Measurements from ENCODE around the gene SCUBE3.

Gene SCUBE3

GRCh38 chr6:35176301-35177024 lies 37.3 kb upstream of the SCUBE3 start:
- H3K4me3 ChIP-seq (ENCODE audit: low read length) = no peak overlapping the region
- TF ChIP-seq CTCF (conservative IDR thresholded peaks at IDR 0.05; ENCODE audit: low read length) = no peak
- DNase-seq (ENCODE audit: low read depth) = peak; percentile 36

GRCh38 chr6:35177157-35177556 lies 36.6 kb upstream of the SCUBE3 start:
- no peak overlapping the region for H3K4me3 ChIP-seq (ENCODE audit: low read length)
- no peak for DNase-seq (ENCODE audit: low read depth)
- TF ChIP-seq CTCF (conservative IDR thresholded peaks at IDR 0.05; ENCODE audit: low read length) = no peak

DNA sequence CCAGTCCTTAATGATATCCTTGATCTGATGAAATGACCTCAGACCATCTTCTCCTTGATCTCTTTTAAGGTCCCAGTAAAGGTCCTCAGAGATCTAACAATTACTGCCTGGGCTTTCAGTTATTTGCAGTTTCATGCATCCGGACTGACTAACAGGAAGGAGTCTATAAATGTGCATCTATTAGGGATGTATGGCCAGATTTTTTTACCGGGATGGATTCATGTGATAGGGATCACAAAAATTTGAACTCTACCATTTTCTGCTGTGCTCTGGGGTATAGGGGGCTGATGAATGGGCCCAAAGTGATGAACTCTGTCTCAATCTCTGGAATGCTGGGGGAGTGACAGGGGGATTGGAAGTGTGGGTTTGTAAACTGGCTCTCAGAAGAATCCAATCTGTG lies 36.2 kb upstream of the SCUBE3 start:
- TF ChIP-seq CTCF (conservative IDR thresholded peaks at IDR 0.05; ENCODE audit: low read length) = no peak
- no peak overlapping the region for H3K4me3 ChIP-seq (ENCODE audit: low read length)
- DNase-seq (ENCODE audit: low read depth) = peak; percentile 33

DNA sequence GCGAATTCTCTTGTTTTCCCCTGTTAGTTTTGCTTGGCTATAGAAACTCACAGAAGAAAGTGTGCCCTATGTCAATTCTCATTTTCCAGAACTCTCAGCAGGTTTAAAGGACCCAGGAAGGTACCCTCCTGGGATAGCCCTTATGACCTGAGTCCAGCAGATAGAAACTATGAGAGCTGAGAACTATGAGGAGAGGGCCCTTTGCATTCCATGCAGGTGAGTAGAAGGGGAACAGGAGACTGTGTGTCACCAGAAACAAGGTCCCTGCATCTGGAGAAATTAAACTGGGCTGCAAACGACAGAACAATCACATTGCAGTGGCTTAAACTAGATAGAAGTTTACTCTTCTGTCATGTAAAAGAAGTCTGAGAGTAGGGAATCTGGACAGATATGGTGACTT lies 35.7 kb upstream of the SCUBE3 start:
- DNase-seq (ENCODE audit: low read depth) = no peak
- no peak overlapping the region for H3K4me3 ChIP-seq (ENCODE audit: low read length)
- no peak for TF ChIP-seq CTCF (conservative IDR thresholded peaks at IDR 0.05; ENCODE audit: low read length)

DNA sequence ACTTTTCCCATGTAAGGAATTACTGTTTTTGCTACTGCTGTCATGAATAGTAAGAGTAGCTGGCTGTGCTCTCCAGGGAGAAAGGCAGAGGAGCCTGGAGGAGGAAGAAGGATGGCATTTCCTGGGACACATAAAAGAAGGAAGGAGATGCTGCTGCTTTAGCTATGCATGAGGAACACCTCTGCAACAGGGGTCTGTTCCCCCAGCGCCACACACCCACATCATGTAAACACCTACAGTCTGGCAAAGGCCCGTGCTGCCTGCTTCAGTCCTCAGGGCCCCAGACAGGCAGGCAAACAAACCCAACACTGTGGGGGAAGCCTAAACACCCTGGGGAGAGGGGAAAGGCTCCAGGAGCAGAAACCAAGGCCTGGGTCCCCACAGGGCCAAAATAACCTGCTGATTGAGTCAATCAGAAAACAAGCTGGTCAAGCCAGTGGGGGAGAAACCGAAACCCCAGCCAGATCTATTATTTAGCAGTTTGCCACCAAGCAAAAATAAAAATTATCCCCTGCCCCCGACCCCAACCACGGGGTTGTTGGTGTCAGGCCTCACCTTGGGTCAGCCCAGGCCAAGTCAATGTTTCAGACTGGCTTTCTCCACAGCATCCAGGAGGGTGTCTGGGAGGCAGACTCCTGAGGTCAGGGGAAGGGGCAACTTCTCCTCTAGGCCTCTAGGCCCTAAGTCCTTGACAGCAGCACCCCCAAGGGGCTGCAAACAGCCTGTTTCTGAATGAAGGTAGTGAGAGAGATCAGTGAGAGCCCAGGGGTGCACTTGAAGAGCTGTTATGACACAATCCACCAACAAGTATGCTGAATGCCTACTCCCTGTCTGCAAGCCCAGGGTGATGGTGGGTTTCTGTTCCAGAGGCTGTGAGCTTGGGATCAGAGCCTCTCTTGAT lies 34.6 kb upstream of the SCUBE3 start:
- H3K4me3 ChIP-seq (ENCODE audit: low read length) = no peak overlapping the region
- no peak for TF ChIP-seq CTCF (conservative IDR thresholded peaks at IDR 0.05; ENCODE audit: low read length)
- no peak for DNase-seq (ENCODE audit: low read depth)

GRCh38 chr6:35179901-35180535 lies 33.7 kb upstream of the SCUBE3 start:
- peak; percentile 33 for DNase-seq (ENCODE audit: low read depth)
- TF ChIP-seq CTCF (conservative IDR thresholded peaks at IDR 0.05; ENCODE audit: low read length) = no peak
- H3K4me3 ChIP-seq (ENCODE audit: low read length) = no peak overlapping the region
